GM21723 (cell line): Measurements from ENCODE around the gene SUPT16H.
"Not testable (repeated sequence)": the region's sequence is repeated elsewhere in the genome, so short reads cannot be mapped to it uniquely, and the experiment has no call there.

ENCODE experiments used
- ATAC-seq: cut with Tn5 transposase; IDR thresholded peaks from one replicate; pipeline ENCODE4 v1.9.1; 2021; ENCODE audit warnings: mild to moderate bottlenecking, moderate library complexity; ENCODE audit not compliant: unreplicated experiment

The SUPT16H gene

DNA sequence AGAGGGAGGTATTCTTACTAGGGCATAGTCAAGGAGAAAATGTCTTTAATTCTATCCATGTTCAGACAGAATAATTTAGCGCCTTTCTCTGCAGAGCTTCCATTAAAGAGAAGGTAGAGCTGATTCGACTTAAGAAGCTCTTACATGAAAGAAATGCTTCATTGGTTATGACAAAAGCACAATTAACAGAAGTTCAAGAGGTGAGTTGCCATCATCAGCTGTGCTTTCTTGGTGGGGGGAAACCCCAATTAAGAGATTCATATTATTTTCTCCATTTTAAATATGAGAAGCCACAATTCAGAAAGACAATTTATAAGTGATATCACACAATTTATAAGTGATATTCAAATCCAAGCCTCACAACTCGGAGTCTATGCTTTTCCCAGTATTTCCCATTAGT is 76.2 kb downstream of the SUPT16H start:
- no peak for ATAC-seq

DNA sequence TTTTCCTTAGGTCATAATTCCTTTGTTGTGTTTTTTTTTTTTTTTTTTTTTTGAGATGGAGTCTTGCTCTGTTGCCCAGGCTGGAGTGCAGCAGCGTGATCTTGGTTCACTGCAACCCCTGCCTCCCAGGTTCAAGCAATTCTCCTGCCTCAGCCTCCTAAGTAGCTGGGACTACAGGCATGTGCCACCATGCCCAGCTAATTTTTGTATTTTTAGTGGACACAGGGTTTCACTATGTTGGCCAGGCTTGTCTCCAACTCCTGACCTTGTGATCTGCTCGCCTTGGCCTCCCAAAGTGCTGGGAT is 81.0 kb downstream of the SUPT16H start:
- not testable (repeated sequence) for ATAC-seq

DNA sequence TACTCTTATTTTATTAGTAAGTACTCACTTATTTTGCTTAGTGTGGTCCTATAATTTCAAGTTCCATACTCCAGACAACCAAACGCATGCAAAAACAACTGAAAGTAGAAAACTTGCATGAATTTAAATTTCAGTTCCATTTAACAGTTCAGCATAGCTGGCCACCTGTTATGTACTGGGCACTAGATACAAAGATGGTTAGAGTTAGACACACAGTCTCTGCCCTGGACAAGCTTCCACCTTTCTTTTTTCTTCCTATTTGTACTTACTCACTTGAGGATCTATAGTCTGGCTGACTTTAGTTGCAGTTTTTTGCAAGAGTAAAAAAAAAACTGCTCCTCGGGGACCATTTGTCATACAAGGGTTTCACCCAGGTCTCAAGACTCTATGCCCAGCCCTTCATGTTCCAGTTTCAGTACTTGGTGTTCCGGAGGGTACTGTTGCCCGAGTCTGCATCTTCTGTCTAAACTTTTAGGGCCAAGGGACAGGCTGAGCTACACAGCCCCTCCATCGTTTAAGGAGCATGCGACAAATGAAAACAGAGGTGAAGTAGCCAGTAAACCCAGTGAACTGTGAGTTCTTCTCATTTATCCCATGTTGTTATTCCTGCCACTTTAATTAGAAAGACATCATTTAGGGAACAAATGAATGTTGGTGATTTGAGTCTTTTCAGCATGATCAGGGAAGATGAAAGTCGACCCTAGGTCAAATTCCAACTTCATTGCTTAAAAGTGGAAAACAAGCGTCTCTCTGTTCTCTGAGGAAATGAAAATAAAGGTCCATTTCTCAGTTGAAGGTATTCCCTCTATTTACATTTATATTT is 81.6 kb downstream of the SUPT16H start:
- ATAC-seq: no peak
